GM12878 (cell line): Measurements from ENCODE around the gene BEAN1. TPM values are rescaled to one million over a fixed set of nuclear protein-coding genes. Genes with fewer than 3 reads are reported as not detected.

Experiments used
- CEBPZ ChIP-seq: fragments of 150-350 bp; IDR thresholded peaks from 2 replicates; pipeline ENCODE4 v1.6.1; 2016; ENCODE audit warnings: low read depth, low read length
- CREM ChIP-seq: IDR thresholded peaks from 2 replicates; pipeline ENCODE4 v1.6.1; 2014; ENCODE audit warnings: antibody characterized with exemption, low read depth
- REST ChIP-seq: IDR thresholded peaks from 2 replicates; pipeline ENCODE4 v1.6.1; 2012; ENCODE audit warnings: mild to moderate bottlenecking, low read depth, low read length
- SMARCA5 ChIP-seq: fragments of 450-650 bp; IDR thresholded peaks from 2 replicates; pipeline ENCODE4 v1.6.1; 2017; ENCODE audit warnings: mild to moderate bottlenecking
- ZBTB40 ChIP-seq: fragments of 450-650 bp; IDR thresholded peaks from 2 replicates; pipeline ENCODE4 v1.6.1; 2016; ENCODE audit warnings: mild to moderate bottlenecking, moderate library complexity, borderline replicate concordance
- ZNF274 ChIP-seq: IDR thresholded peaks from one replicate; pipeline ENCODE4 v1.8.0; 2011; ENCODE audit not compliant: insufficient read length, insufficient read depth
- polyA plus RNA-seq, 11 experiments: library from polyadenylated mRNA; depleted of rRNA in 4 of 11; unstranded in 6 of 11; stranded (reverse) in 5 of 11; fragments of >200 nt; fragmentation: Nextera tagmentation in 4 of 11; fragmentation: Illumina TruSeq in 1 of 11; extraction: Ambion mirVana in 4 of 11; extraction: Trizol in 1 of 11; gene quantifications; 1 replicate in 1 of 11; 2 replicates in 10 of 11; pipeline versions ENCODE4 v1.2.1 to v1.2.3, GENCODE V29; 2011 to 2016; ENCODE audit warnings: inconsistent platforms in 2 of 11, missing spikeins in 2 of 11, low read depth in 1 of 11
- total RNA-seq, 4 experiments: library from RNA; depleted of rRNA in 3 of 4; stranded (reverse); fragments of >200 nt in 3 of 4; fragmentation: Illumina TruSeq in 1 of 4; extraction: Trizol in 1 of 4; gene quantifications; 2 replicates each; pipeline versions ENCODE4 v1.2.1 to v1.2.3, GENCODE V29; 2013 to 2021

BEAN1 gene
- total and polyA plus RNA-seq, 10 of the 15 experiments (the other 5 are each of a cell fraction or from before 2014, with no cell fraction given): not detected

- TF ChIP-seq ZNF274 (no peak), ZBTB40 (no peak), CEBPZ (no peak), CREM (no peak), REST (no peak), SMARCA5 (no peak)
- TF ChIP-seq, all 136 proteins: peak for 0
Measured at GRCh38 chr16:66437391-66437945, 10.4 kb downstream of the BEAN1 start (continued).
